CD14-positive monocyte (primary cell): ENCODE results near the gene IL12A. TPM values are rescaled to one million over a fixed set of nuclear protein-coding genes. Genes with fewer than 3 reads are reported as not detected.

ENCODE experiments used
- DNase-seq, 3 donors: peaks; one replicate each; pipeline ENCODE4 v3.0.0-alpha.2; 2011 to 2022
- H2AFZ ChIP-seq: 2 replicates; pipeline ENCODE4 v1.6.0; 2012; ENCODE audit warnings: mild to moderate bottlenecking, low read depth, low read length, inconsistent platforms; ENCODE audit not compliant: insufficient read depth, poor library complexity, severe bottlenecking
- H3K27ac ChIP-seq, 2 donors: 1 replicate in 1 of 2; 2 replicates in 1 of 2; pipeline ENCODE4 v1.5.1; 2012 to 2013; ENCODE audit warnings: low read length in 2 of 2, control low read depth in 1 of 2, inconsistent platforms in 1 of 2, low read depth in 1 of 2, mild to moderate bottlenecking in 1 of 2
- H3K27me3 ChIP-seq, 2 donors: one replicate each; pipeline versions ENCODE4 v1.6.0 to v1.6.1; 2011 to 2013; ENCODE audit warnings: low read length in 2 of 2; ENCODE audit not compliant: control insufficient read depth in 2 of 2, insufficient read depth in 2 of 2
- H3K36me3 ChIP-seq, 2 donors: replicated peaks in 1 of 2; 1 replicate in 1 of 2; 2 replicates in 1 of 2; pipeline versions ENCODE4 v1.5.1 to v1.6.1; 2012 to 2013; ENCODE audit warnings: low read length in 2 of 2, control low read depth in 1 of 2, inconsistent platforms in 1 of 2, mild to moderate bottlenecking in 1 of 2; ENCODE audit not compliant: insufficient read depth in 2 of 2, control insufficient read depth in 1 of 2
- H3K4me1 ChIP-seq, 2 donors: 1 replicate in 1 of 2; 2 replicates in 1 of 2; pipeline versions ENCODE4 v1.5.1 to v1.6.1; 2012 to 2013; ENCODE audit warnings: low read length in 2 of 2, control low read depth in 1 of 2, inconsistent platforms in 1 of 2, mild to moderate bottlenecking in 1 of 2, moderate library complexity in 1 of 2; ENCODE audit not compliant: insufficient read depth in 2 of 2, control insufficient read depth in 1 of 2
- H3K4me2 ChIP-seq: replicated peaks from 2 replicates; pipeline ENCODE3; 2012; ENCODE audit warnings: low read length, moderate library complexity, mild to moderate bottlenecking; ENCODE audit not compliant: poor library complexity, severe bottlenecking; ENCODE audit errors: extremely low read depth
- H3K4me3 ChIP-seq, 3 experiments: fragments of 200-600 bp in 1 of 3; sonication (generic) in 1 of 3; replicated peaks in 1 of 3; 1 replicate in 2 of 3; 2 replicates in 1 of 3; pipeline ENCODE4 v1.5.1; 2011 to 2013; ENCODE audit warnings: low read length in 3 of 3, mild to moderate bottlenecking in 3 of 3, control low read depth in 2 of 3, low read depth in 2 of 3, inconsistent platforms in 1 of 3, moderate library complexity in 1 of 3
- H3K79me2 ChIP-seq: 2 replicates; pipeline ENCODE4 v1.6.0; 2012; ENCODE audit warnings: mild to moderate bottlenecking, control low read depth, inconsistent platforms, low read length, moderate library complexity; ENCODE audit not compliant: insufficient read depth
- H3K9ac ChIP-seq: 2 replicates; pipeline ENCODE4 v1.6.0; 2017; ENCODE audit warnings: low read length, mild to moderate bottlenecking; ENCODE audit not compliant: insufficient read depth, poor library complexity, severe bottlenecking
- H3K9me3 ChIP-seq, 2 donors: replicated peaks in 1 of 2; 1 replicate in 1 of 2; 2 replicates in 1 of 2; pipeline versions ENCODE4 v1.5.1 to v1.6.1; 2012 to 2013; ENCODE audit warnings: low read length in 2 of 2, control low read depth in 1 of 2; ENCODE audit not compliant: control insufficient read depth in 1 of 2, insufficient read depth in 1 of 2
- H4K20me1 ChIP-seq: 2 replicates; pipeline ENCODE4 v1.6.0; 2012; ENCODE audit warnings: mild to moderate bottlenecking, low read length, control low read depth, moderate library complexity; ENCODE audit not compliant: insufficient read depth
- H3K27ac Mint-ChIP-seq, 7 donors: one replicate each; pipeline ENCODE4 v1.8.0; 2020; ENCODE audit warnings: mild to moderate bottlenecking in 7 of 7, mixed read lengths in 7 of 7, moderate library complexity in 6 of 7, inconsistent platforms in 2 of 7
- H3K27me3 Mint-ChIP-seq, 3 donors: one replicate each; pipeline ENCODE4 v1.8.0; 2021 to 2022; ENCODE audit warnings: low read depth in 3 of 3, mild to moderate bottlenecking in 3 of 3, mixed read lengths in 3 of 3, moderate library complexity in 3 of 3, inconsistent platforms in 1 of 3
- H3K36me3 Mint-ChIP-seq, 2 donors: one replicate each; pipeline ENCODE4 v1.8.0; 2020; ENCODE audit warnings: mixed read lengths in 2 of 2, inconsistent platforms in 1 of 2, mild to moderate bottlenecking in 1 of 2
- H3K4me1 Mint-ChIP-seq: one replicate; pipeline ENCODE4 v1.8.0; 2020; ENCODE audit warnings: mild to moderate bottlenecking, mixed read lengths
- H3K4me3 Mint-ChIP-seq, 2 donors: one replicate each; pipeline ENCODE4 v1.8.0; 2020; ENCODE audit warnings: mild to moderate bottlenecking in 2 of 2, mixed read lengths in 2 of 2, moderate library complexity in 1 of 2
- H3K9me3 Mint-ChIP-seq, 7 donors: one replicate each; pipeline ENCODE4 v1.8.0; 2020 to 2022; ENCODE audit warnings: mixed read lengths in 7 of 7, mild to moderate bottlenecking in 6 of 7, moderate library complexity in 6 of 7, inconsistent platforms in 2 of 7
- CTCF ChIP-seq: fragments of 200-600 bp; IDR thresholded peaks from one replicate; pipeline ENCODE4 v1.8.0; 2022; ENCODE audit warnings: antibody characterized with exemption, mild to moderate bottlenecking
- WGBS: methylation state at CpG from one replicate; pipeline ENCODE4 v1.1.5; 2013; ENCODE audit warnings: missing lambda C conversion rate; ENCODE audit not compliant: insufficient coverage; 5-methylcytosine and 5-hydroxymethylcytosine counted together
- intact Hi-C, 2 donors: fragments of 100-400 bp; cut with micrococcal nuclease; formaldehyde crosslinking; loops; one replicate each; pipeline versions ENCODE4 v1.15.0 to v1.15.1; 2023
- polyA minus RNA-seq: library from RNA; depleted of rRNA, polyadenylated mRNA; stranded (reverse); fragments of >200 nt; gene quantifications from 2 replicates; pipeline ENCODE4 v1.2.3, GENCODE V29; 2012
- polyA plus RNA-seq, 3 donors: library from polyadenylated mRNA; depleted of rRNA in 1 of 3; unstranded in 2 of 3; stranded (reverse) in 1 of 3; fragments of 300-500 nt in 2 of 3; fragments of >200 nt in 1 of 3; fragmentation: Illumina TruSeq in 2 of 3; gene quantifications; 1 replicate in 2 of 3; 2 replicates in 1 of 3; pipeline ENCODE4 v1.2.3, GENCODE V29; 2012 to 2021
- total RNA-seq, 12 experiments: library from RNA in 1 of 12; stranded (reverse) in 1 of 12; fragments of 120-200 nt in 1 of 12; gene quantifications; one replicate each; pipeline ENCODE4 v1.2.4 and lab custom pipeline; 2013 to 2026; ENCODE audit warnings: mixed read lengths in 6 of 12, inconsistent platforms in 1 of 12

Gene IL12A
- 0.50 TPM for total RNA-seq (2013)
- polyA plus RNA-seq (under 1 TPM in 2 of 3 donors, not detected in 1; 0.24 to 0.67 TPM), polyA minus RNA-seq (0.64 and 0.69 TPM in 2 replicates), total RNA-seq (lab: John Stamatoyannopoulos, UW) (0.11 to 2.0 (median 0.81) reads per million in 11 experiments)

GRCh38 chr3:159988617-159989271, at the start of gene IL12A:
IL12A (plus strand) TSS chr3:159988835.
- H3K27me3 Mint-ChIP-seq: peaks cover 6 to 13% (median 9%) of the 10 kb centered on the region in 3 donors
- Histone ChIP-seq H2AFZ (peak within 1 kb of the TSS; percentile 97), H3K4me2 (peak within 1 kb of the TSS; percentile 93), H3K27me3 (no peaks in the 10 kb centered on the region), H3K79me2 (no peaks in the 10 kb centered on the region), H3K4me1 (peaks cover 3 to 10% of the 10 kb centered on the region in 2 donors), H3K27ac (peak within 1 kb of the TSS in 1 of 2 donors; percentile 46), H3K9ac (peak within 1 kb of the TSS; percentile 66), H4K20me1 (no peaks in the 10 kb centered on the region), H3K36me3 (no peaks in the 10 kb centered on the region), H3K9me3 (no peaks in the 10 kb centered on the region), H3K4me3 (peak within 1 kb of the TSS; percentile 49 to 85 (median 77))
- peaks cover 0 to 4% (median 1%) of the 10 kb centered on the region in 7 donors for H3K9me3 Mint-ChIP-seq
- under 1% methylated on average over 52 of the region's 54 CpGs for WGBS
- peak within 1 kb of the TSS in 5 of 7 donors; percentile 3 to 84 (median 40) for H3K27ac Mint-ChIP-seq
- peak; percentile 97 for TF ChIP-seq CTCF
- DNase-seq: peak; percentile 74 to 80 (median 74)
- intact Hi-C loops: loop anchor here in 1 of 2 donors (5.0 kb wide), 1 partner anchor 56 kb away; no protein-coding TSS in a partner anchor
- peak within 1 kb of the TSS; percentile 85 to 95 for H3K4me3 Mint-ChIP-seq
- peaks cover 2 to 5% of the 10 kb centered on the region in 2 donors for H3K36me3 Mint-ChIP-seq
- peaks cover 25% of the 10 kb centered on the region for H3K4me1 Mint-ChIP-seq

- Histone ChIP-seq H3K4me1 (peaks cover 74 to 78% of the 10 kb centered on the region in 2 donors), H2AFZ (no peak overlapping the region), H3K4me3 (peak overlapping the region in 1 of 3 experiments; percentile 14), H3K9me3 (no peaks in the 10 kb centered on the region), H3K79me2 (no peaks in the 10 kb centered on the region), H3K27ac (peak overlapping the region in 1 of 2 donors; percentile 46), H3K9ac (no peak overlapping the region), H3K27me3 (no peaks in the 10 kb centered on the region), H3K36me3 (no peaks in the 10 kb centered on the region), H3K4me2 (peak overlapping the region; percentile 33), H4K20me1 (no peaks in the 10 kb centered on the region)
- no peak overlapping the region for H3K4me3 Mint-ChIP-seq
- peak overlapping the region; percentile 58 to 91 (median 83) for H3K27ac Mint-ChIP-seq
- WGBS: 13% methylated on average over 3 of the region's 6 CpGs
- no peaks in the 10 kb centered on the region for H3K36me3 Mint-ChIP-seq
- H3K9me3 Mint-ChIP-seq: peaks cover 0 to 2% (median 0%) of the 10 kb centered on the region in 7 donors
- intact Hi-C loops: no loop called here
- no peak for TF ChIP-seq CTCF
- DNase-seq: peak in 2 of 3 donors; percentile 32 to 40
- peaks cover 75% of the 10 kb centered on the region for H3K4me1 Mint-ChIP-seq
- peaks cover 0 to 3% (median 0%) of the 10 kb centered on the region in 3 donors for H3K27me3 Mint-ChIP-seq
Observed at GRCh38 chr3:159941038-159942000, 47.3 kb upstream of the IL12A start.
